Mesendoderm (in vitro differentiated cells): ENCODE data around the gene HIKESHI.
"Not testable (repeated sequence)": the region's sequence is repeated elsewhere in the genome, so short reads cannot be mapped to it uniquely, and the experiment has no call there.

Experiments used
- DNase-seq: peaks from one replicate; pipeline ENCODE4 v3.0.0; 2013
- H2AK5ac ChIP-seq: 2 replicates; pipeline ENCODE4 v1.6.1; 2013; ENCODE audit warnings: low read length, inconsistent platforms
- H2BK120ac ChIP-seq: 2 replicates; pipeline ENCODE4 v1.6.1; 2013; ENCODE audit warnings: low read depth, mild to moderate bottlenecking, low read length, moderate library complexity, mixed read lengths
- H2BK15ac ChIP-seq: replicated peaks from 2 replicates; pipeline ENCODE4 v1.6.1; 2013; ENCODE audit warnings: low read depth, mild to moderate bottlenecking, moderate library complexity
- H2BK5ac ChIP-seq: 2 replicates; pipeline ENCODE4 v1.6.1; 2013; ENCODE audit warnings: low read length, inconsistent platforms
- H3K18ac ChIP-seq: 2 replicates; pipeline ENCODE4 v1.6.1; 2013; ENCODE audit warnings: mild to moderate bottlenecking, low read length, mixed read lengths
- H3K23ac ChIP-seq: one replicate; pipeline ENCODE4 v1.6.1; 2013; ENCODE audit warnings: low read length
- H3K27ac ChIP-seq: 2 replicates; pipeline ENCODE4 v1.5.1; 2013; ENCODE audit warnings: low read depth, mild to moderate bottlenecking, inconsistent platforms, low read length, moderate library complexity
- H3K27me3 ChIP-seq: 2 replicates; pipeline ENCODE4 v1.6.1; 2013; ENCODE audit warnings: low read length, control low read depth, mild to moderate bottlenecking, inconsistent platforms; ENCODE audit not compliant: insufficient read depth, poor library complexity
- H3K36me3 ChIP-seq: 2 replicates; pipeline ENCODE4 v1.6.1; 2013; ENCODE audit warnings: low read length, inconsistent platforms; ENCODE audit not compliant: control insufficient read depth, insufficient read depth
- H3K4ac ChIP-seq: one replicate; pipeline ENCODE4 v1.6.1; 2013; ENCODE audit warnings: low read depth, mild to moderate bottlenecking, low read length, moderate library complexity
- H3K4me1 ChIP-seq: 2 replicates; pipeline ENCODE4 v1.6.1; 2013; ENCODE audit warnings: low read depth, low read length, inconsistent platforms; ENCODE audit not compliant: control insufficient read depth
- H3K4me2 ChIP-seq: 2 replicates; pipeline ENCODE4 v1.6.1; 2013; ENCODE audit warnings: low read length
- H3K4me3 ChIP-seq: 2 replicates; pipeline ENCODE4 v1.5.1; 2013; ENCODE audit warnings: mild to moderate bottlenecking, low read length
- H3K56ac ChIP-seq: one replicate; pipeline ENCODE4 v1.6.1; 2013; ENCODE audit warnings: low read length
- H3K79me1 ChIP-seq: 2 replicates; pipeline ENCODE4 v1.6.1; 2013; ENCODE audit warnings: low read length, inconsistent platforms
- H3K79me2 ChIP-seq: 2 replicates; pipeline ENCODE4 v1.6.1; 2013; ENCODE audit warnings: mild to moderate bottlenecking, low read length; ENCODE audit not compliant: control insufficient read depth, insufficient read depth
- H3K9ac ChIP-seq: 2 replicates; pipeline ENCODE4 v1.6.1; 2013; ENCODE audit warnings: low read length, inconsistent platforms
- H4K5ac ChIP-seq: one replicate; pipeline ENCODE4 v1.6.1; 2013; ENCODE audit warnings: low read length
- H4K8ac ChIP-seq: one replicate; pipeline ENCODE4 v1.6.1; 2013; ENCODE audit warnings: low read depth, mild to moderate bottlenecking, control low read depth, low read length, moderate library complexity
- WGBS: extraction: QIAGEN DNeasy Blood & Tissue Kit; methylation state at CpG from one replicate; pipeline ENCODE4 v1.1.7; 2013; ENCODE audit warnings: low lambda C conversion rate, missing lambda C conversion rate; ENCODE audit not compliant: insufficient coverage; ENCODE audit errors: extremely low coverage; 5-methylcytosine and 5-hydroxymethylcytosine counted together

HIKESHI gene

GRCh38 chr11:86337227-86337626 is 35.2 kb downstream of the HIKESHI start:
- Histone ChIP-seq H3K4me2 (no peak overlapping the region), H3K9ac (no peak overlapping the region), H2BK15ac (no peak overlapping the region), H3K4me3 (no peak overlapping the region), H4K5ac (no peak overlapping the region), H3K4ac (no peak overlapping the region), H3K27me3 (no peaks in the 10 kb centered on the region), H3K56ac (no peak overlapping the region), H2BK120ac (no peak overlapping the region), H3K4me1 (no peaks in the 10 kb centered on the region), H3K18ac (no peak overlapping the region), H2AK5ac (no peak overlapping the region), H4K8ac (no peak overlapping the region), H3K27ac (no peak overlapping the region), H2BK5ac (no peak overlapping the region), H3K36me3 (no peaks in the 10 kb centered on the region), H3K23ac (no peak overlapping the region), H3K79me2 (no peaks in the 10 kb centered on the region), H3K79me1 (no peaks in the 10 kb centered on the region)
- no CpG with 5 or more reads among the region's 2 CpGs for WGBS
- no peak for DNase-seq

GRCh38 chr11:86341382-86341781 is 39.3 kb downstream of the HIKESHI start:
- Histone ChIP-seq H3K18ac (no peak overlapping the region), H3K23ac (no peak overlapping the region), H3K27me3 (no peaks in the 10 kb centered on the region), H3K4me3 (no peak overlapping the region), H2AK5ac (no peak overlapping the region), H3K79me2 (no peaks in the 10 kb centered on the region), H3K79me1 (no peaks in the 10 kb centered on the region), H3K9ac (no peak overlapping the region), H3K4ac (no peak overlapping the region), H2BK15ac (no peak overlapping the region), H3K4me1 (no peaks in the 10 kb centered on the region), H2BK5ac (no peak overlapping the region), H4K5ac (no peak overlapping the region), H3K4me2 (no peak overlapping the region), H4K8ac (no peak overlapping the region), H3K56ac (no peak overlapping the region), H3K27ac (no peak overlapping the region), H3K36me3 (no peaks in the 10 kb centered on the region), H2BK120ac (no peak overlapping the region)
- peak; percentile 52 for DNase-seq
- no CpG with 5 or more reads among the region's 3 CpGs for WGBS

GRCh38 chr11:86346513-86346912 is 44.5 kb downstream of the HIKESHI start:
- Histone ChIP-seq H3K36me3 (no peaks in the 10 kb centered on the region), H2AK5ac (no peak overlapping the region), H3K4me1 (no peaks in the 10 kb centered on the region), H3K79me1 (no peaks in the 10 kb centered on the region), H4K5ac (no peak overlapping the region), H2BK120ac (no peak overlapping the region), H3K4me2 (no peak overlapping the region), H2BK15ac (no peak overlapping the region), H3K4ac (no peak overlapping the region), H3K9ac (no peak overlapping the region), H3K56ac (no peak overlapping the region), H3K4me3 (no peak overlapping the region), H3K27ac (no peak overlapping the region), H3K27me3 (no peaks in the 10 kb centered on the region), H4K8ac (no peak overlapping the region), H3K79me2 (no peaks in the 10 kb centered on the region), H3K18ac (peak overlapping the region; percentile 10), H3K23ac (no peak overlapping the region), H2BK5ac (no peak overlapping the region)
- no peak for DNase-seq
- WGBS = no CpG with 5 or more reads among the region's 3 CpGs

- Histone ChIP-seq H3K36me3 (no peaks in the 10 kb centered on the region), H2BK120ac (no peak overlapping the region), H3K4me1 (no peaks in the 10 kb centered on the region), H2AK5ac (no peak overlapping the region), H2BK5ac (no peak overlapping the region), H3K27me3 (no peaks in the 10 kb centered on the region), H3K18ac (no peak overlapping the region), H3K79me1 (no peaks in the 10 kb centered on the region), H3K4me3 (no peak overlapping the region), H3K4ac (no peak overlapping the region), H3K27ac (no peak overlapping the region), H3K4me2 (no peak overlapping the region), H3K79me2 (no peaks in the 10 kb centered on the region), H4K5ac (no peak overlapping the region), H3K9ac (no peak overlapping the region), H4K8ac (no peak overlapping the region), H3K56ac (no peak overlapping the region), H3K23ac (no peak overlapping the region), H2BK15ac (no peak overlapping the region)
- no peak for DNase-seq
- WGBS = no CpG with 5 or more reads among the region's 4 CpGs
Measured at GRCh38 chr11:86355256-86355655, 53.2 kb downstream of the HIKESHI start.

GRCh38 chr11:86357412-86357811 is 55.4 kb downstream of the HIKESHI start:
- not testable (repeated sequence) for H3K4ac ChIP-seq, H2BK15ac ChIP-seq, H3K79me1 ChIP-seq, H3K9ac ChIP-seq, H3K23ac ChIP-seq, H3K56ac ChIP-seq, H2BK5ac ChIP-seq, H3K36me3 ChIP-seq, H2BK120ac ChIP-seq, H2AK5ac ChIP-seq, H3K79me2 ChIP-seq, H4K5ac ChIP-seq, H3K27ac ChIP-seq, H3K27me3 ChIP-seq, H3K4me2 ChIP-seq, H3K4me1 ChIP-seq, H3K4me3 ChIP-seq, H4K8ac ChIP-seq, H3K18ac ChIP-seq
- peak; percentile 44 for DNase-seq
- no CpG with 5 or more reads among the region's 4 CpGs for WGBS

- Histone ChIP-seq H3K4me2 (no peak overlapping the region), H3K9ac (no peak overlapping the region), H3K4ac (no peak overlapping the region), H2BK5ac (no peak overlapping the region), H4K8ac (no peak overlapping the region), H3K27ac (no peak overlapping the region), H2AK5ac (no peak overlapping the region), H3K36me3 (no peaks in the 10 kb centered on the region), H3K79me2 (no peaks in the 10 kb centered on the region), H3K4me1 (no peaks in the 10 kb centered on the region), H2BK120ac (peak overlapping the region; percentile 24), H2BK15ac (no peak overlapping the region), H3K79me1 (no peaks in the 10 kb centered on the region), H3K18ac (no peak overlapping the region), H3K27me3 (no peaks in the 10 kb centered on the region), H4K5ac (no peak overlapping the region), H3K23ac (no peak overlapping the region), H3K4me3 (no peak overlapping the region), H3K56ac (no peak overlapping the region)
- WGBS = no CpG with 5 or more reads among the region's 3 CpGs
- DNase-seq = no peak
Measured at GRCh38 chr11:86358720-86359119, 56.7 kb downstream of the HIKESHI start.
